ENCODE measurements around the gene KIF13A. TPM values are rescaled to one million over a fixed set of nuclear protein-coding genes. Genes with fewer than 3 reads are reported as not detected.
"Not testable (repeated sequence)": the region's sequence is repeated elsewhere in the genome, so short reads cannot be mapped to it uniquely, and the experiment has no call there.

KIF13A gene
- under 1 TPM; 0.10 to 0.46 TPM for total RNA-seq

DNA sequence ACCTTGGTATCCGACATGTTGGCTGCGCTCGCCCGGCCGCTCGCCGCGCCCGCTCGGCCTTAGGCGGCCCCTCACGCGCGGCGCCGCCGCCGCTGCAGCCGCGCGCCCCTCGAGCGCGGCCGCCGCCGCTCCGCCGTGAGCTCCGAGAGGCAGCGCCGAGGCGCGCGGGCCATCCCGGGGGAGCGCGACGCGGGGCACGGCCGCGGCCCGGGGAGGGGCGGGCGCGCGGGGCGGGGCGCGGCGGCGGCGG lies at the start of gene KIF13A:
KIF13A (minus strand) TSS at position 189 of the 250 bp plus-strand sequence; CDS start at position 17, 172 bp downstream.
- ATAC-seq (replicated peaks in 1 of 2) (no peak), DNase-seq (peak in 1 of 2 donors; percentile 4)
- H3K27me3 Mint-ChIP-seq (ENCODE audit: low read depth) = peaks cover 76% of the 10 kb centered on the region
- H3K9me3 Mint-ChIP-seq = no peaks in the 10 kb centered on the region
- peaks cover 11% of the 10 kb centered on the region for H3K4me1 Mint-ChIP-seq (ENCODE audit: low read depth)
- H3K4me3 Mint-ChIP-seq = peak within 1 kb of the TSS; percentile 81 to 92
- H3K36me3 Mint-ChIP-seq (ENCODE audit: insufficient read depth in 2 of 2) = peaks cover 0 to 4% of the 10 kb centered on the region in 2 donors
- H3K27ac Mint-ChIP-seq = peak within 1 kb of the TSS; percentile 44

DNA sequence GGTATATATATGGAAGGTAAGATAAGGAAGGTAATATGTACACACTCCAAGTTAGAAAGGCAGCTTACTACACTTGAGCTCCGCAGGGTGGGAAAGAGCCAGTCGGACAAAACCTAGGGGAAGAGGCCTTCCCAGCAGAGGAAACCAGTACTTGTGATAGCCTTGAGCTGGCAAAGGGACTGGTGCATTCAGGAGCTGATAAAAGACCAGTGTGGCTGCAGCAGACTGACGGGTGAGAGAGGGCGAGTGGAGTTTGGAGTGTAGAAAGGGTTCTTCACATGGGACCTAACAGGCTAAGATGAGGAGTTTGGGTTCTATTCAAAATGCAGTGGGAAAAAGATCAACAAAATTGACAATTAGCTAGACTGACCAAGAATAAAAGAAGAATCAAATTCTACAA lies 49.3 kb upstream of the KIF13A start:
- ATAC-seq (replicated peaks in 1 of 2) (no peak), DNase-seq (no peak)
- H3K9me3 Mint-ChIP-seq = no peaks in the 10 kb centered on the region
- no peaks in the 10 kb centered on the region for H3K36me3 Mint-ChIP-seq (ENCODE audit: insufficient read depth in 2 of 2)
- peaks cover 6% of the 10 kb centered on the region for H3K27me3 Mint-ChIP-seq (ENCODE audit: low read depth)
- no peaks in the 10 kb centered on the region for H3K4me1 Mint-ChIP-seq (ENCODE audit: low read depth)
- H3K27ac Mint-ChIP-seq = no peak overlapping the region
- no peak overlapping the region for H3K4me3 Mint-ChIP-seq

DNA sequence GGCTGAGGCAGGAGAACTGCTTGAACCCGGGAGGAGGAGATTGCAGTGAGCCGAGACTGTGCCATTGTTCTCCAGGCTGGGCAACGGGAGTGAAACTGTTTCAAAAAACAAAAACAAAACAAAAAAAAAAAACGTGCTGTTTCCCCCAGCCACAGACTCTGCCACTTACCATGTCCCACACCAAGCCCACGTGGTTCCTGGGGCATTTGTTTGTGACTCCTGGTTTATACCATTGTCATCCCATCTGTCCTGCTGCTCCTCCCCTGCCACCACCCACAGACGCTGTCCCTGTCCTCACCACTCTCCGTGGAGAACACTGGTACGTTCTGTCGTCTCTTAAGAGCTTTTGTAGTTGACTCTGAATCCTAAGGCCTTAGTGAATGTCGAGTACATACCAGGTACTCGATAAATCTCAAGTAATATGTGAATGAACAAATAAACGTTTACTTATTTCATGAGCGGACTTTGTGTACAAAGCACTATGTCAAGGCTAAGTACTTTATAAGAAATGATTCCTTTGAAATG lies 48.0 kb upstream of the KIF13A start:
- DNase-seq = no peak
- Mint-ChIP-seq H3K27ac (no peak overlapping the region), H3K27me3 (ENCODE audit: low read depth) (no peaks in the 10 kb centered on the region), H3K36me3 (ENCODE audit: insufficient read depth in 2 of 2) (no peaks in the 10 kb centered on the region), H3K4me1 (ENCODE audit: low read depth) (no peaks in the 10 kb centered on the region), H3K9me3 (no peaks in the 10 kb centered on the region), H3K4me3 (no peak overlapping the region)
- no peak for ATAC-seq (replicated peaks in 1 of 2)

- no peak for ATAC-seq (replicated peaks in 1 of 2)
- DNase-seq = no peak
- H3K36me3 Mint-ChIP-seq (ENCODE audit: insufficient read depth in 2 of 2) = no peaks in the 10 kb centered on the region
- no peaks in the 10 kb centered on the region for H3K27me3 Mint-ChIP-seq (ENCODE audit: low read depth)
- no peaks in the 10 kb centered on the region for H3K9me3 Mint-ChIP-seq
- no peak overlapping the region for H3K27ac Mint-ChIP-seq
- no peak overlapping the region for H3K4me3 Mint-ChIP-seq
- no peaks in the 10 kb centered on the region for H3K4me1 Mint-ChIP-seq (ENCODE audit: low read depth)
These were observed 47.4 kb upstream of the KIF13A start for GRCh38 chr6:18034798-18035202.

DNA sequence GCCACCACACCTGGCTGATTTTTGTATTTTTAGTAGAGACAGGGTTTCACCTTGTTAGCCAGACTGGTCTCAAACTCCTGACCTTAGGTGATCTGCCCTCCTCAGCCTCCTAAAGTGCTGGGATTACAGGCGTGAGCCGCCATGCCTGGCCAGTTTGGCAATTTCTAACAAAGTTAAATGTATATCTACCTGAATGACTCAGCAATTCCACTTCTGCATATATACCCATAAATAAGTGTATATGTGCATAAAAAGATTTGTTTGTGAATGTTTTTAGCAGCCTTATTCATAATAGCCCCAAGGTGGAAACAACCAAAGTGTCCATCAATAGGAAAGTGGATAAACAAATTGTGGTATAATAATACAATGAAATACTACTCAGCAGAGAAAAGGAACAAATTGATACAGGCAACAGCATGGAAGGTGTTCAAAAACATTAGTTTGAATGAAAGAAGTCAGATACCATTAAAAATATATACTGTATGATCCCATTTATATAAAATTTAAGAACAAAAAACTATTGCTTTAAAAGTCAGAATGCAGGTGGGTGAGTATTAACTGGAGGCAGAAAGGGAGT lies 44.3 kb upstream of the KIF13A start:
- Mint-ChIP-seq H3K4me1 (ENCODE audit: low read depth) (no peaks in the 10 kb centered on the region), H3K27me3 (ENCODE audit: low read depth) (no peaks in the 10 kb centered on the region), H3K36me3 (ENCODE audit: insufficient read depth in 2 of 2) (no peaks in the 10 kb centered on the region), H3K9me3 (no peaks in the 10 kb centered on the region), H3K4me3 (no peak overlapping the region), H3K27ac (no peak overlapping the region)
- DNase-seq (no peak), ATAC-seq (replicated peaks in 1 of 2) (no peak)

- Mint-ChIP-seq H3K4me1 (ENCODE audit: low read depth) (no peaks in the 10 kb centered on the region), H3K9me3 (no peaks in the 10 kb centered on the region), H3K27ac (no peak overlapping the region), H3K4me3 (no peak overlapping the region), H3K27me3 (ENCODE audit: low read depth) (no peaks in the 10 kb centered on the region), H3K36me3 (ENCODE audit: insufficient read depth in 2 of 2) (no peaks in the 10 kb centered on the region)
- ATAC-seq (replicated peaks in 1 of 2) (no peak), DNase-seq (no peak)
These were observed 43.8 kb upstream of the KIF13A start for GRCh38 chr6:18031189-18031588.

DNA sequence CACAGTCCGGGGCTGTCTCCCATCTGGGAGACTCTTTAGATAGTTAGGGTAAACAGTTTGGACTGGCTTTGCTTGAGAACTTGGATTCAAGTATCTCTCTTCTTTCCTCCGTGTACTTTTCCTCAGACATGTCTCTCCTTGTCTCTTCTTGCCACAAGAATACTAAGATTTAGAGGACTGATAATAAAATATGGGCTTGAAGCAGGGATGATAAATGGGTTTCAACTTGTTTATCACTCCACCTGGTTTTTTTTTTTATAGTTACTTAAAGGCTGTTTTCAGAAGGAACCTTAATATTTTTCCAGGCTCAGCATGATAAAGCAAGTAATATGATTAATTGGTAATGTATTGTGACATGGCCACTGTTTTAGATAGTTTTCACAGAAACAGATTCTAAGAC lies 40.9 kb upstream of the KIF13A start:
- DNase-seq = no peak
- no peaks in the 10 kb centered on the region for H3K9me3 Mint-ChIP-seq
- no peaks in the 10 kb centered on the region for H3K36me3 Mint-ChIP-seq (ENCODE audit: insufficient read depth in 2 of 2)
- no peak overlapping the region for H3K4me3 Mint-ChIP-seq
- no peaks in the 10 kb centered on the region for H3K27me3 Mint-ChIP-seq (ENCODE audit: low read depth)
- no peak overlapping the region for H3K27ac Mint-ChIP-seq
- H3K4me1 Mint-ChIP-seq (ENCODE audit: low read depth) = no peaks in the 10 kb centered on the region
- no peak for ATAC-seq (replicated peaks in 1 of 2)

GRCh38 chr6:18025596-18025995 lies 38.2 kb upstream of the KIF13A start:
- Mint-ChIP-seq H3K4me1 (ENCODE audit: low read depth) (no peaks in the 10 kb centered on the region), H3K27ac (no peak overlapping the region), H3K36me3 (ENCODE audit: insufficient read depth in 2 of 2) (no peaks in the 10 kb centered on the region), H3K27me3 (ENCODE audit: low read depth) (no peaks in the 10 kb centered on the region), H3K9me3 (peaks cover 0 to 2% of the 10 kb centered on the region in 2 donors), H3K4me3 (no peak overlapping the region)
- DNase-seq (no peak), ATAC-seq (replicated peaks in 1 of 2) (no peak)

GRCh38 chr6:18024876-18025275 lies 37.4 kb upstream of the KIF13A start:
- H3K27me3 Mint-ChIP-seq (ENCODE audit: low read depth) = no peaks in the 10 kb centered on the region
- H3K4me1 Mint-ChIP-seq (ENCODE audit: low read depth) = no peaks in the 10 kb centered on the region
- no peaks in the 10 kb centered on the region for H3K36me3 Mint-ChIP-seq (ENCODE audit: insufficient read depth in 2 of 2)
- H3K27ac Mint-ChIP-seq = no peak overlapping the region
- H3K4me3 Mint-ChIP-seq = no peak overlapping the region
- H3K9me3 Mint-ChIP-seq = peaks cover 0 to 2% of the 10 kb centered on the region in 2 donors
- ATAC-seq (replicated peaks in 1 of 2) (no peak), DNase-seq (no peak)

DNA sequence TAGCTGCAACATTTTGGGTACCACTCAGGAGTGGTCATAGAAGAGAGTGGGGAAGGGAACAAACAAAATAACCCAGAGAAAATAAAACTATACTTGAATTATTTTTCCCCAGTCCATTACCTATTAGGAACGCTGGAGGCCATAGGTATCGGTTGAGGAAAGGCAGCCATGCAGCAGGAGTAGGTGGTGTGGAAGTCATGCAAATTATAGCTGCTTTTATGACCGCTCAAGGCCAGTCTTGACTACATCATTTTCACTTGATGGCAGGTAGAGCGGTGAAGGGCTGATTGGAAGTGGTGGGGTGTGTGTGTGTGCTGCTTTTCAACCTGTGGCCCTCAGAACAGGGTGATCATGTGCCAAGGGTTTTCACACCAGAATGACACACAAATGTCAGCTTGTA lies 36.5 kb upstream of the KIF13A start:
- Mint-ChIP-seq H3K9me3 (peaks cover 0 to 2% of the 10 kb centered on the region in 2 donors), H3K27me3 (ENCODE audit: low read depth) (no peaks in the 10 kb centered on the region)
- no peak for ATAC-seq (replicated peaks in 1 of 2)

DNA sequence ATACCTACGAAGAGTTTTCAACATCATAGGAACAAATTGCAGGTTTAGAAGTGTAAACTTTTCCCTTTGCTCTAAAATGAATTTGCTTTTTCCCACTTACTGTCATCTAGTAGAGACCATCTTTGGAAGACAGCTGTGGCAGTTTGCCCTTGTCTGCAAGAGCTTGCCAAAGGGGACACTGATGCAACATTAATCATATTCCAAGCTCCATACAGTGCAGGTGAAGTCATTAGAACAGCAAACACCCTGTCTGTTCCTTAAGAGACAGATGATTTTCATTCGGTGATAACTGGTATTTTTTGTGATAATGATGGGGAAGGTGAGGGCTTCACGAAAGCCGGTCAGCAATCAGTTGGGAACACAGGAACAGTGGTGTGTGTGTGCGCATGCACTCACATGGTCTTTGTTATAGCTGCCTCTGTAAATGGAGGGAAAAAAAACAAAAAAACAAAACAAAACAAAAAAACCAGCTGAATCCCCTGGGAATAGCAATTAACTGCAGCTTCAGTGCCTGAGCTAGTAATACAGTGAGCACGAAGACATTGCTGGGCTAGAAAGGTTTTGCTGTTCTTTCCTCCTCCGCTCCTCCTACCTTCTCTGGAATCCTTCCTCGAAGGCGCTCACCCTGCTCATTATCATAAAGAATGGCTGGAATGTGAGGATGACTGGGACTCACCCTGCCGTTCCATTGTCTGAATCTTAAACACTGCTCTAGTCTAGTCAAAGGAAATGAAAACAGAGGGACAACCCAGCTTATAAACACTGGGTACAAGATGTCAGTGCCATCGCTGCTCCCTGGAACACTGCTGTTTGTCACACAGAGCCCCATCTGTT lies 35.2 kb upstream of the KIF13A start:
- no peak for ATAC-seq (replicated peaks in 1 of 2)

More for the DNA sequence above, 36.5 kb upstream of the KIF13A start:
- H3K4me3 Mint-ChIP-seq = no peak overlapping the region
- no peaks in the 10 kb centered on the region for H3K36me3 Mint-ChIP-seq (ENCODE audit: insufficient read depth in 2 of 2)
- no peak overlapping the region for H3K27ac Mint-ChIP-seq
- H3K4me1 Mint-ChIP-seq (ENCODE audit: low read depth) = no peaks in the 10 kb centered on the region
- DNase-seq = no peak

GRCh38 chr6:18021166-18021850 lies 33.9 kb upstream of the KIF13A start:
- no peak for ATAC-seq (replicated peaks in 1 of 2)
- Mint-ChIP-seq H3K36me3 (ENCODE audit: insufficient read depth in 2 of 2) (no peaks in the 10 kb centered on the region), H3K27me3 (ENCODE audit: low read depth) (no peaks in the 10 kb centered on the region), H3K9me3 (peaks cover 0 to 2% of the 10 kb centered on the region in 2 donors), H3K27ac (no peak overlapping the region), H3K4me3 (no peak overlapping the region), H3K4me1 (ENCODE audit: low read depth) (no peaks in the 10 kb centered on the region)
- DNase-seq = no peak

More for the DNA sequence above, 35.2 kb upstream of the KIF13A start:
- Mint-ChIP-seq H3K27me3 (ENCODE audit: low read depth) (no peaks in the 10 kb centered on the region), H3K36me3 (ENCODE audit: insufficient read depth in 2 of 2) (no peaks in the 10 kb centered on the region), H3K4me1 (ENCODE audit: low read depth) (no peaks in the 10 kb centered on the region), H3K9me3 (peaks cover 0 to 2% of the 10 kb centered on the region in 2 donors), H3K4me3 (no peak overlapping the region), H3K27ac (no peak overlapping the region)
- DNase-seq = no peak

DNA sequence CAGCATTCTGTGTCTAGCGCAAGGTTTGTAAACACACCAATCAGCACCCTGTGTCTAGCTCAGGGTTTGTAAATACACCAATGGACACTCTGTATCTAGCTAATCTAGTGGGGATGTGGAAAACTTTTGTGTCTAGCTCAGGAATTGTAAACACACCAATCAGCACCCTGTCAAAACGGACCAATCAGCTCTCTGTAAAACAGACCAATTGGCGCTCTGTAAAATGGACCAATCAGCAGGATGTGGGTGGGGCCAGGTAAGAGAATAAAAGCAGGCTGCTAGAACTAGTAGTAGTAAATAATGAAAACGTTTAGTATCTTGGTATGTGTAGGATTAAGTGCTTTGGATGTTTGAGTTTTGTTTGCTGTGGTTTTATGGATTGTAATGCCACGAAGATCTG lies 33.1 kb upstream of the KIF13A start:
- H3K9me3 Mint-ChIP-seq; DNase-seq; H3K4me1 Mint-ChIP-seq (ENCODE audit: low read depth); H3K27ac Mint-ChIP-seq; H3K4me3 Mint-ChIP-seq; H3K36me3 Mint-ChIP-seq (ENCODE audit: insufficient read depth in 2 of 2); H3K27me3 Mint-ChIP-seq (ENCODE audit: low read depth); ATAC-seq (replicated peaks in 1 of 2): not testable (repeated sequence)
